Measurements from ENCODE around the gene LRRC28.

The LRRC28 gene

DNA sequence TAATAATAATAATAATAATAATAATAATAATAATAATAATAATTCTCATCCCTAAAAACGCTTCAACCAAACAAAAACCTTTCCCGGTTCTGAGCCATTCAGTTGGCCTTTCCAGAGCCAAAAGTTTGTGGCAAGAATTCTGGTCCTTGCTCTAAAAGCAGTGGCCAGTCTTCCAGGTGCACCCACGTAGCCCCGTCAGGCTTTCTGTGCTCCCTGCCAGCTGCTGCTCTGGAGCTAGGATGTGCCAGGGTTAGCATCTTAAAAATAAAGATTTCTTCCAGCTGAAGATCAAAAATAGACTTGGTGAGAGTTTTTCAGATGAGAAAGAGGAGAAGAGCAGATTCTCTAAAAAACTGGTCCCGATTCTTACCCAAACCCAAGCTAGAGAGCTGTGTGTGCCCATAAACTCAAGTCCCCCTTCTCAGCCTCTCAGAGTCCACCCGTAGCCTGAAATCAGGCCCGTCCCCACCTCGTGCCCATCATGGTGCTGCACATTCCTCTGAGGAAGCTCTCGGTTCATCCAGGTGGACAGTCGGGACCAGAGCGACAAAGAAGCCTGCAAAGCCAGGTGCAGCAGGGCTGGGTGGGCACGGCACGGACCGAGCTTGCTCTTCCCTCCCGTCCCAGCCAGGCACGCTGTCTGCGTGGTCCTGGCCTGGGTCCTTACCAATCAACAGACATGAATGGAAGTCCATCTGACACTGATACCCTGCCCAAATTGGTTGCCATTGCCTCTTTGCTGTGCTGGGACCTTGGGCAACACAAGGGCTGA, 155.6 kb downstream of the LRRC28 start:
- H3K27ac ChIP-seq (ENCODE audit: extremely low read depth, low read depth, low read length): no peak overlapping the region
- no peaks in the 10 kb centered on the region for H3K36me3 ChIP-seq (ENCODE audit: control insufficient read depth in 2 of 2, insufficient read depth in 1 of 2, low read length in 2 of 2)
- no peaks in the 10 kb centered on the region for H3K9me3 ChIP-seq (ENCODE audit: control insufficient read depth, insufficient read depth, low read depth, low read length)
- TF ChIP-seq ZNF416 (tag by site-specific recombination; IDR thresholded peaks at IDR 0.05): no peak
- no peak for TF ChIP-seq HOXA7 (CRISPR knock-in tag; IDR thresholded peaks at IDR 0.05; ENCODE audit: borderline replicate concordance)
- no peak for TF ChIP-seq FEZF1 (tag by site-specific recombination; IDR thresholded peaks at IDR 0.05)
- TF ChIP-seq, protein P1, sequence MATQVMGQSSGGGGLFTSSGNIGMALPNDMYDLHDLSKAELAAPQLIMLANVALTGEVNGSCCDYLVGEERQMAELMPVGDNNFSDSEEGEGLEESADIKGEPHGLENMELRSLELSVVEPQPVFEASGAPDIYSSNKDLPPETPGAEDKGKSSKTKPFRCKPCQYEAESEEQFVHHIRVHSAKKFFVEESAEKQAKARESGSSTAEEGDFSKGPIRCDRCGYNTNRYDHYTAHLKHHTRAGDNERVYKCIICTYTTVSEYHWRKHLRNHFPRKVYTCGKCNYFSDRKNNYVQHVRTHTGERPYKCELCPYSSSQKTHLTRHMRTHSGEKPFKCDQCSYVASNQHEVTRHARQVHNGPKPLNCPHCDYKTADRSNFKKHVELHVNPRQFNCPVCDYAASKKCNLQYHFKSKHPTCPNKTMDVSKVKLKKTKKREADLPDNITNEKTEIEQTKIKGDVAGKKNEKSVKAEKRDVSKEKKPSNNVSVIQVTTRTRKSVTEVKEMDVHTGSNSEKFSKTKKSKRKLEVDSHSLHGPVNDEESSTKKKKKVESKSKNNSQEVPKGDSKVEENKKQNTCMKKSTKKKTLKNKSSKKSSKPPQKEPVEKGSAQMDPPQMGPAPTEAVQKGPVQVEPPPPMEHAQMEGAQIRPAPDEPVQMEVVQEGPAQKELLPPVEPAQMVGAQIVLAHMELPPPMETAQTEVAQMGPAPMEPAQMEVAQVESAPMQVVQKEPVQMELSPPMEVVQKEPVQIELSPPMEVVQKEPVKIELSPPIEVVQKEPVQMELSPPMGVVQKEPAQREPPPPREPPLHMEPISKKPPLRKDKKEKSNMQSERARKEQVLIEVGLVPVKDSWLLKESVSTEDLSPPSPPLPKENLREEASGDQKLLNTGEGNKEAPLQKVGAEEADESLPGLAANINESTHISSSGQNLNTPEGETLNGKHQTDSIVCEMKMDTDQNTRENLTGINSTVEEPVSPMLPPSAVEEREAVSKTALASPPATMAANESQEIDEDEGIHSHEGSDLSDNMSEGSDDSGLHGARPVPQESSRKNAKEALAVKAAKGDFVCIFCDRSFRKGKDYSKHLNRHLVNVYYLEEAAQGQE (tag by site-specific recombination; IDR thresholded peaks at IDR 0.05): no peak
- TF ChIP-seq IKZF3 (tag by site-specific recombination; IDR thresholded peaks at IDR 0.05): no peak
- TF ChIP-seq, protein P2, sequence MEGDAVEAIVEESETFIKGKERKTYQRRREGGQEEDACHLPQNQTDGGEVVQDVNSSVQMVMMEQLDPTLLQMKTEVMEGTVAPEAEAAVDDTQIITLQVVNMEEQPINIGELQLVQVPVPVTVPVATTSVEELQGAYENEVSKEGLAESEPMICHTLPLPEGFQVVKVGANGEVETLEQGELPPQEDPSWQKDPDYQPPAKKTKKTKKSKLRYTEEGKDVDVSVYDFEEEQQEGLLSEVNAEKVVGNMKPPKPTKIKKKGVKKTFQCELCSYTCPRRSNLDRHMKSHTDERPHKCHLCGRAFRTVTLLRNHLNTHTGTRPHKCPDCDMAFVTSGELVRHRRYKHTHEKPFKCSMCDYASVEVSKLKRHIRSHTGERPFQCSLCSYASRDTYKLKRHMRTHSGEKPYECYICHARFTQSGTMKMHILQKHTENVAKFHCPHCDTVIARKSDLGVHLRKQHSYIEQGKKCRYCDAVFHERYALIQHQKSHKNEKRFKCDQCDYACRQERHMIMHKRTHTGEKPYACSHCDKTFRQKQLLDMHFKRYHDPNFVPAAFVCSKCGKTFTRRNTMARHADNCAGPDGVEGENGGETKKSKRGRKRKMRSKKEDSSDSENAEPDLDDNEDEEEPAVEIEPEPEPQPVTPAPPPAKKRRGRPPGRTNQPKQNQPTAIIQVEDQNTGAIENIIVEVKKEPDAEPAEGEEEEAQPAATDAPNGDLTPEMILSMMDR (tag by site-specific recombination; IDR thresholded peaks at IDR 0.05): no peak
- no peak for TF ChIP-seq SCRT1 (tag by site-specific recombination; IDR thresholded peaks at IDR 0.05; ENCODE audit: borderline replicate concordance)
- TF ChIP-seq, protein P3, sequence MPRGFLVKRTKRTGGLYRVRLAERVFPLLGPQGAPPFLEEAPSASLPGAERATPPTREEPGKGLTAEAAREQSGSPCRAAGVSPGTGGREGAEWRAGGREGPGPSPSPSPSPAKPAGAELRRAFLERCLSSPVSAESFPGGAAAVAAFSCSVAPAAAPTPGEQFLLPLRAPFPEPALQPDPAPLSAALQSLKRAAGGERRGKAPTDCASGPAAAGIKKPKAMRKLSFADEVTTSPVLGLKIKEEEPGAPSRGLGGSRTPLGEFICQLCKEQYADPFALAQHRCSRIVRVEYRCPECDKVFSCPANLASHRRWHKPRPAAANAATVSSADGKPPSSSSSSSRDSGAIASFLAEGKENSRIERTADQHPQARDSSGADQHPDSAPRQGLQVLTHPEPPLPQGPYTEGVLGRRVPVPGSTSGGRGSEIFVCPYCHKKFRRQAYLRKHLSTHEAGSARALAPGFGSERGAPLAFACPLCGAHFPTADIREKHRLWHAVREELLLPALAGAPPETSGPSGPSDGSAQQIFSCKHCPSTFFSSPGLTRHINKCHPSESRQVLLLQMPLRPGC (tag by site-specific recombination; IDR thresholded peaks at IDR 0.05): no peak
- TF ChIP-seq ZXDB (tag by site-specific recombination; IDR thresholded peaks at IDR 0.05): no peak
- TF ChIP-seq ZNF2 (tag by site-specific recombination; IDR thresholded peaks at IDR 0.05): no peak
- TF ChIP-seq, protein P4, sequence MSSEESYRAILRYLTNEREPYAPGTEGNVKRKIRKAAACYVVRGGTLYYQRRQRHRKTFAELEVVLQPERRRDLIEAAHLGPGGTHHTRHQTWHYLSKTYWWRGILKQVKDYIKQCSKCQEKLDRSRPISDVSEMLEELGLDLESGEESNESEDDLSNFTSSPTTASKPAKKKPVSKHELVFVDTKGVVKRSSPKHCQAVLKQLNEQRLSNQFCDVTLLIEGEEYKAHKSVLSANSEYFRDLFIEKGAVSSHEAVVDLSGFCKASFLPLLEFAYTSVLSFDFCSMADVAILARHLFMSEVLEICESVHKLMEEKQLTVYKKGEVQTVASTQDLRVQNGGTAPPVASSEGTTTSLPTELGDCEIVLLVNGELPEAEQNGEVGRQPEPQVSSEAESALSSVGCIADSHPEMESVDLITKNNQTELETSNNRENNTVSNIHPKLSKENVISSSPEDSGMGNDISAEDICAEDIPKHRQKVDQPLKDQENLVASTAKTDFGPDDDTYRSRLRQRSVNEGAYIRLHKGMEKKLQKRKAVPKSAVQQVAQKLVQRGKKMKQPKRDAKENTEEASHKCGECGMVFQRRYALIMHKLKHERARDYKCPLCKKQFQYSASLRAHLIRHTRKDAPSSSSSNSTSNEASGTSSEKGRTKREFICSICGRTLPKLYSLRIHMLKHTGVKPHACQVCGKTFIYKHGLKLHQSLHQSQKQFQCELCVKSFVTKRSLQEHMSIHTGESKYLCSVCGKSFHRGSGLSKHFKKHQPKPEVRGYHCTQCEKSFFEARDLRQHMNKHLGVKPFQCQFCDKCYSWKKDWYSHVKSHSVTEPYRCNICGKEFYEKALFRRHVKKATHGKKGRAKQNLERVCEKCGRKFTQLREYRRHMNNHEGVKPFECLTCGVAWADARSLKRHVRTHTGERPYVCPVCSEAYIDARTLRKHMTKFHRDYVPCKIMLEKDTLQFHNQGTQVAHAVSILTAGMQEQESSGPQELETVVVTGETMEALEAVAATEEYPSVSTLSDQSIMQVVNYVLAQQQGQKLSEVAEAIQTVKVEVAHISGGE (tag by site-specific recombination; conservative IDR thresholded peaks at IDR 0.05; ENCODE audit: low read depth): no peak
- no peak for TF ChIP-seq ZNF169 (tag by site-specific recombination; IDR thresholded peaks at IDR 0.05)
- TF ChIP-seq ZNF677 (tag by site-specific recombination; IDR thresholded peaks at IDR 0.05): no peak
- no peak for TF ChIP-seq ZNF660 (tag by site-specific recombination; IDR thresholded peaks at IDR 0.05)
- TF ChIP-seq, protein P5, sequence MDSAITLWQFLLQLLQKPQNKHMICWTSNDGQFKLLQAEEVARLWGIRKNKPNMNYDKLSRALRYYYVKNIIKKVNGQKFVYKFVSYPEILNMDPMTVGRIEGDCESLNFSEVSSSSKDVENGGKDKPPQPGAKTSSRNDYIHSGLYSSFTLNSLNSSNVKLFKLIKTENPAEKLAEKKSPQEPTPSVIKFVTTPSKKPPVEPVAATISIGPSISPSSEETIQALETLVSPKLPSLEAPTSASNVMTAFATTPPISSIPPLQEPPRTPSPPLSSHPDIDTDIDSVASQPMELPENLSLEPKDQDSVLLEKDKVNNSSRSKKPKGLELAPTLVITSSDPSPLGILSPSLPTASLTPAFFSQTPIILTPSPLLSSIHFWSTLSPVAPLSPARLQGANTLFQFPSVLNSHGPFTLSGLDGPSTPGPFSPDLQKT (IDR thresholded peaks at IDR 0.05; ENCODE audit: borderline replicate concordance, low read depth, low read length): no peak
- H3K4me1 ChIP-seq (ENCODE audit: control insufficient read depth, insufficient read depth, low read length): peaks cover 7% of the 10 kb centered on the region
- ChIA-PET CTCF (interaction anchor here (1.1 kb wide), 1 partner anchor 45 kb away, joined by 3 read pairs; no protein-coding TSS in a partner anchor), POLR2A (interaction anchor here (1.0 kb wide), 1 partner anchor 159 kb away, joined by 4 read pairs; the partner anchor contains the start of gene MEF2A)
- no peak overlapping the region for H3K4me3 ChIP-seq (ENCODE audit: low read depth, low read length)
